ENCODE results near the gene PTCD1.

DNA sequence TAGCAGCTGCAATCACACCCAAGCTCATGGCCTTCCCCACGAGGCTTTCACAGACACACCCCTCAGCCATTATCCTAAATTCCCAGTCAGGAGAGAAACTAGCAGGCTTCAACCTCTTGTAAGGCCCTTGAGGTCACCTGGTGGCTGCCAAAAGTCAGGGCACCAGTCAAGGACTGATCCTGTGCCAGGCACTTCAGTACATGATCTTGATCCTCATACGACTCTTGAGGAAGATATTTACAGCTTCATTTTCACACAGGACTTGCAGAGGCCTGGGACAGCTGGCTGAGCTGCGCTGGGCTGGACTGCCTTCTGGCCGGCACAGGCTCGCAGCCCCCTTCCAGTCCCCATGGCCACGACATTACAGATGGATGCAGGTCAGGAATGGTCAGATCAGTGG, 39.0 kb downstream of the PTCD1 start:
- TF ChIP-seq, protein P1, sequence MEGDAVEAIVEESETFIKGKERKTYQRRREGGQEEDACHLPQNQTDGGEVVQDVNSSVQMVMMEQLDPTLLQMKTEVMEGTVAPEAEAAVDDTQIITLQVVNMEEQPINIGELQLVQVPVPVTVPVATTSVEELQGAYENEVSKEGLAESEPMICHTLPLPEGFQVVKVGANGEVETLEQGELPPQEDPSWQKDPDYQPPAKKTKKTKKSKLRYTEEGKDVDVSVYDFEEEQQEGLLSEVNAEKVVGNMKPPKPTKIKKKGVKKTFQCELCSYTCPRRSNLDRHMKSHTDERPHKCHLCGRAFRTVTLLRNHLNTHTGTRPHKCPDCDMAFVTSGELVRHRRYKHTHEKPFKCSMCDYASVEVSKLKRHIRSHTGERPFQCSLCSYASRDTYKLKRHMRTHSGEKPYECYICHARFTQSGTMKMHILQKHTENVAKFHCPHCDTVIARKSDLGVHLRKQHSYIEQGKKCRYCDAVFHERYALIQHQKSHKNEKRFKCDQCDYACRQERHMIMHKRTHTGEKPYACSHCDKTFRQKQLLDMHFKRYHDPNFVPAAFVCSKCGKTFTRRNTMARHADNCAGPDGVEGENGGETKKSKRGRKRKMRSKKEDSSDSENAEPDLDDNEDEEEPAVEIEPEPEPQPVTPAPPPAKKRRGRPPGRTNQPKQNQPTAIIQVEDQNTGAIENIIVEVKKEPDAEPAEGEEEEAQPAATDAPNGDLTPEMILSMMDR (conservative IDR thresholded peaks at IDR 0.05), result no peak
- no peak for TF ChIP-seq ZFX (IDR thresholded peaks at IDR 0.05)

All from C4-2B (cell line).